ENCODE data around the gene RXRA.

The RXRA gene

GRCh38 chr9:134324359-134325095, 1.7 kb upstream of the RXRA start:
- DNase-seq (ENCODE audit: low spot score): no peak

- DNase-seq (ENCODE audit: low spot score): peak; percentile 69
These were observed 1.0 kb upstream of the RXRA start for GRCh38 chr9:134325096-134325812.

GRCh38 chr9:134326724-134327601, 708 bp downstream of the RXRA start:
- DNase-seq (ENCODE audit: low spot score): no peak

GRCh38 chr9:134327671-134328231, 1.5 kb downstream of the RXRA start:
- DNase-seq (ENCODE audit: low spot score): no peak

GRCh38 chr9:134328341-134328840, 2.1 kb downstream of the RXRA start:
- DNase-seq (ENCODE audit: low spot score): no peak

GRCh38 chr9:134328841-134329575, 2.8 kb downstream of the RXRA start:
- DNase-seq (ENCODE audit: low spot score): peak; percentile 73

GRCh38 chr9:134329576-134329855, 3.3 kb downstream of the RXRA start:
- DNase-seq (ENCODE audit: low spot score): no peak

- DNase-seq (ENCODE audit: low spot score): no peak
These were observed 3.6 kb downstream of the RXRA start for GRCh38 chr9:134329886-134330285.

- no peak for DNase-seq (ENCODE audit: low spot score)
These were observed 4.3 kb downstream of the RXRA start for GRCh38 chr9:134330590-134330989.

GRCh38 chr9:134331186-134332025, 5.2 kb downstream of the RXRA start:
- DNase-seq (ENCODE audit: low spot score): no peak

GRCh38 chr9:134332266-134332665, 6.0 kb downstream of the RXRA start:
- no peak for DNase-seq (ENCODE audit: low spot score)

GRCh38 chr9:134332841-134333233, 6.6 kb downstream of the RXRA start:
- no peak for DNase-seq (ENCODE audit: low spot score)

GRCh38 chr9:134333234-134333873, 7.1 kb downstream of the RXRA start:
- no peak for DNase-seq (ENCODE audit: low spot score)

- DNase-seq (ENCODE audit: low spot score): no peak
These were observed 7.8 kb downstream of the RXRA start for GRCh38 chr9:134333874-134334581.

GRCh38 chr9:134335061-134335460, 8.8 kb downstream of the RXRA start:
- DNase-seq (ENCODE audit: low spot score): no peak

- no peak for DNase-seq (ENCODE audit: low spot score)
These were observed 9.4 kb downstream of the RXRA start for GRCh38 chr9:134335486-134336220.

GRCh38 chr9:134336228-134336627, 10.0 kb downstream of the RXRA start:
- DNase-seq (ENCODE audit: low spot score): no peak

- DNase-seq (ENCODE audit: low spot score): no peak
These were observed 10.7 kb downstream of the RXRA start for GRCh38 chr9:134336924-134337323.

- no peak for DNase-seq (ENCODE audit: low spot score)
These were observed 11.2 kb downstream of the RXRA start for GRCh38 chr9:134337469-134337868.
